ENCODE data around the gene PTMA. TPM values are rescaled to one million over a fixed set of nuclear protein-coding genes. Genes with fewer than 3 reads are reported as not detected.

PTMA gene
- total and polyA plus RNA-seq, 7 donors: 124 to 347 (median 210) TPM

DNA sequence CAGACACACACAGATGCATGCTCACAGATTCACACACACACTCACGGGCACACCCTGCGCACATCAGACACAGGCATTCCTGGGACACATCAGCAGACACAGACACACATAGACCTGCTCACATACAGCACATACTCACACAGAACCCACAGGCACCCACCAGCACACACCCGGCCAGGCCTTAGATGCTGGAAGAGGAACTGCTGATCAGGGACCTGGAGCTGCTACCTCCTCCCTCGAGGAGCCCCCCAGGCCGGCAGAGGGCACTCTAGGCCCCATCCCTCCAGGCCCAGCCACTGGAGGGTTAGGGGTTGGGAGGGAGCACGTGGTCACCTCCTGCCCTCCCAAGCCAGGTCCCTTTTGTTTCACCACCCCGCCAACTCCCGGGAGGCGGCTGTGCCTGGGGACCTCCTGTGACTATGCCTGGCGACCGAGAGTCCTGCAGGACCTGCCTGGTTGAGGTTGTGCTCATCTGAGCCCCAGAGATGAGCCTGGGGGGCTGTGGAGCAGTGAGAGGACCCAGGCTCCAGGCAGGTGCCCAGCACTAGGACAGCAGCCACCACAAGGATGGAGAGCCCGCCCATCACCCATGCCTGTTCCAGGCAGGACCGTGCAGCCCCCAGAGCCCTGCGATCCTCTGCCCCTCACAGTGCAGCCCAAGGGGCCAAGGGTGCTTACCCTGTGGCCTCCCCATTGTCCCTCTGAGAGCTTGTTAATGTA is 21.0 kb upstream of the PTMA start:
- TF ChIP-seq, protein P1, sequence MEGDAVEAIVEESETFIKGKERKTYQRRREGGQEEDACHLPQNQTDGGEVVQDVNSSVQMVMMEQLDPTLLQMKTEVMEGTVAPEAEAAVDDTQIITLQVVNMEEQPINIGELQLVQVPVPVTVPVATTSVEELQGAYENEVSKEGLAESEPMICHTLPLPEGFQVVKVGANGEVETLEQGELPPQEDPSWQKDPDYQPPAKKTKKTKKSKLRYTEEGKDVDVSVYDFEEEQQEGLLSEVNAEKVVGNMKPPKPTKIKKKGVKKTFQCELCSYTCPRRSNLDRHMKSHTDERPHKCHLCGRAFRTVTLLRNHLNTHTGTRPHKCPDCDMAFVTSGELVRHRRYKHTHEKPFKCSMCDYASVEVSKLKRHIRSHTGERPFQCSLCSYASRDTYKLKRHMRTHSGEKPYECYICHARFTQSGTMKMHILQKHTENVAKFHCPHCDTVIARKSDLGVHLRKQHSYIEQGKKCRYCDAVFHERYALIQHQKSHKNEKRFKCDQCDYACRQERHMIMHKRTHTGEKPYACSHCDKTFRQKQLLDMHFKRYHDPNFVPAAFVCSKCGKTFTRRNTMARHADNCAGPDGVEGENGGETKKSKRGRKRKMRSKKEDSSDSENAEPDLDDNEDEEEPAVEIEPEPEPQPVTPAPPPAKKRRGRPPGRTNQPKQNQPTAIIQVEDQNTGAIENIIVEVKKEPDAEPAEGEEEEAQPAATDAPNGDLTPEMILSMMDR (IDR thresholded peaks at IDR 0.05): peak; percentile 50
- WGBS, 3 donors: 39 to 47% (median 44%) methylated on average over 14 of the region's 14 CpGs
- no peaks in the 10 kb centered on the region for H3K9me3 ChIP-seq
- no peaks in the 10 kb centered on the region for H3K27me3 ChIP-seq (ENCODE audit: insufficient read depth in 3 of 3, low read length in 2 of 3)
- peak; percentile 51 to 78 (median 64) for ATAC-seq
- H3K36me3 ChIP-seq (ENCODE audit: insufficient read depth in 1 of 2, low read depth in 1 of 2): no peaks in the 10 kb centered on the region
- H3K4me1 ChIP-seq: peaks cover 9% of the 10 kb centered on the region
- no peak overlapping the region for H3K27ac ChIP-seq
- no peak overlapping the region for H3K4me3 ChIP-seq
- peak; percentile 74 to 85 for DNase-seq
- intact Hi-C loops (cut with DNase I): no loop called here

DNA sequence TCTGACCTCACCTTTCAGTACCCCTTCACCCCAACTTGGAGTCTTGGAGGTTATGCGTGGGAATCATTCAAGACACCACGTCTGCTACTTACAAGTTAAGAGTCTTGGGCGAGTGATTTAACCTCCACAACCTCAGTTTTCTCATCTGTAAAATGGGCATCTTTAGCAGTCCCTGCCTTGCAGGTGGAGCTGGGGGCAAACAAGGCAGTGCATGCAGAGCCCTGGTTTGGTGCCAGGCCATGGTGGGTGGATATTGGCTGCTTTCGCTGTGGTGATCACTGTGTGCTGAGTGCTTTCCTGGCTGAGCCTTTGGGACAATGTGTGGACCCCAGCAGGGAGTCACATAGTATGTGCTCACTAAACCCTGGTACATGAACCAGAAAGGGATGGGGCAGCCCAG is 20.4 kb upstream of the PTMA start:
- WGBS, 3 donors: 90 to 94% (median 92%) methylated on average over 4 of the region's 4 CpGs

DNA sequence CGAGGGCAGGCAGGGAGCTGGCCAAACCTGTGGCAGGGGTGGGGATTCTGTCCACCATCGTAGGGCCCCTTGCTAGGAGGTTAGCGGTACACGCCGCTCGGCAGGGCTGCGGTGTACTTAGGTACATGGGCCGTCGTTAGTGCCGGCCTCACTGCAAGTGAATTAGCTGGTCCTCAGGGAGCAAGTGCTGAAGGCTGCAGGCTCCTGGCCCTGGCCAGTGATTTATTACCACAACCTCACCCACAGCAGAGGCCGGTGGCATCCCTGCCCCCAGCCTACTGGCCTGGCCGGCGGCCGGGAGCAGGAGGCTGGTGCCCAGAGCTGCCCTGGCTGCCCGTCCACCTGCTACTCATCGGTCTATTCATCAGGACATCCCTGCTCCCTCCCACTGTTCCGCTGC is 19.6 kb upstream of the PTMA start:
- ATAC-seq (peak; percentile 95 to 99 (median 96)), DNase-seq (peak; percentile 69 to 88)
- intact Hi-C loops (cut with DNase I): no loop called here
- no peaks in the 10 kb centered on the region for H3K9me3 ChIP-seq
- WGBS, 3 donors: 23 to 39% (median 24%) methylated on average over 16 to 17 of the region's 17 CpGs
- TF ChIP-seq, protein P1 (IDR thresholded peaks at IDR 0.05): no peak
- H3K36me3 ChIP-seq (ENCODE audit: insufficient read depth in 1 of 2, low read depth in 1 of 2): no peaks in the 10 kb centered on the region
- peak overlapping the region; percentile 75 for H3K27ac ChIP-seq
- no peaks in the 10 kb centered on the region for H3K27me3 ChIP-seq (ENCODE audit: insufficient read depth in 3 of 3, low read length in 2 of 3)
- no peak overlapping the region for H3K4me3 ChIP-seq
- H3K4me1 ChIP-seq: peaks cover 9% of the 10 kb centered on the region

More for the DNA sequence above, 20.4 kb upstream of the PTMA start:
- ATAC-seq: no peak
- TF ChIP-seq, protein P1 (IDR thresholded peaks at IDR 0.05): no peak
- peaks cover 9% of the 10 kb centered on the region for H3K4me1 ChIP-seq
- H3K4me3 ChIP-seq: no peak overlapping the region
- intact Hi-C loops (cut with DNase I): no loop called here
- H3K27me3 ChIP-seq (ENCODE audit: insufficient read depth in 3 of 3, low read length in 2 of 3): no peaks in the 10 kb centered on the region
- H3K27ac ChIP-seq: peak overlapping the region; percentile 75
- peak in 1 of 2 donors; percentile 9 for DNase-seq
- no peaks in the 10 kb centered on the region for H3K36me3 ChIP-seq (ENCODE audit: insufficient read depth in 1 of 2, low read depth in 1 of 2)
- no peaks in the 10 kb centered on the region for H3K9me3 ChIP-seq

DNA sequence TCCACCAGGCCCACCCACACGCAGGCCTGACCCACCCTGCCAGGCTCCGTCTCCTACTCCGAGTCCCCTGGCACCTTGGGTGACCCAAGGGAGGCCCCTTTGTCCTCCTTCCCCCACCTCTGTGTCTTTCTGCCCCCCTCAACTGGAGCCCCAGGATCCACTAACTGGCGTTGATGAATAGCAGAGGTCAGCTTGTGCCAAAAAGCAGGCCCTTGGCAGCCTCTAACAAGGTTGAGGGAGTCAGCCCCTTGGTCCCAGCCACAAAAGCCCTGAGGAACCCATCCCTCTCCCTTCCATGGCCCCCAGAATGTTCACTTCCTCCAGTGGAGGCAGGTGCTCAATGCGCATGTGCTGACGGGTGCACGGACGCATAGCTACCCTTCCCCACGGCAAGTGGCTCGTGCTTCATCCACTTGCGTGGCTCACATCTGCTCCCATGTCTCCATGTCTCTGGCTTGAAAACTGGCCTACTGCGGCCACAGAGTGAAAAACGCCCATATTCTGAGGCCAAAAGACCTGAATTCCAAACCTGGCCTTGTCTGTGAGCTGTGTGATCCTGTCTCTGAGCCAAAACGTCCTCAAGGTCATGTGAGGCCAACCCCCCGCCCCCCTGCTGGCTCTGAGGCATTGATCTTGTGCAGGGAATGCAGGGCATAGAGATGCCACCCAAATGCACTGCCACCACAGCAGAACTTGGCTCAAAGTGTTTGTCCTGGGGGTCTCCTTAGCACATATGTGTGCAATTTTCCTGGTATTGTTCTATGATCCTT is 19.0 kb upstream of the PTMA start:
- no peaks in the 10 kb centered on the region for H3K9me3 ChIP-seq
- TF ChIP-seq, protein P1 (IDR thresholded peaks at IDR 0.05): no peak
- peak in 1 of 2 donors; percentile 12 for DNase-seq
- intact Hi-C loops (cut with DNase I): no loop called here
- ATAC-seq: no peak
- H3K36me3 ChIP-seq (ENCODE audit: insufficient read depth in 1 of 2, low read depth in 1 of 2): no peaks in the 10 kb centered on the region
- no peak overlapping the region for H3K4me3 ChIP-seq
- WGBS, 3 donors: 33 to 40% (median 38%) methylated on average over 15 of the region's 15 CpGs
- no peaks in the 10 kb centered on the region for H3K27me3 ChIP-seq (ENCODE audit: insufficient read depth in 3 of 3, low read length in 2 of 3)
- peak overlapping the region; percentile 75 for H3K27ac ChIP-seq
- peaks cover 9% of the 10 kb centered on the region for H3K4me1 ChIP-seq

All from psoas muscle (tissue), 8 donors.